Measurements from ENCODE around the gene STOX2.
"Not testable (repeated sequence)": the region's sequence is repeated elsewhere in the genome, so short reads cannot be mapped to it uniquely, and the experiment has no call there.

Gene STOX2

GRCh38 chr4:183936047-183936446 is 30.9 kb downstream of the STOX2 start:
- no peak for DNase-seq

GRCh38 chr4:183936574-183937345 is 31.7 kb downstream of the STOX2 start:
- DNase-seq, result no peak

- no peak for DNase-seq
Measured at GRCh38 chr4:183940864-183941263, 35.8 kb downstream of the STOX2 start.

DNA sequence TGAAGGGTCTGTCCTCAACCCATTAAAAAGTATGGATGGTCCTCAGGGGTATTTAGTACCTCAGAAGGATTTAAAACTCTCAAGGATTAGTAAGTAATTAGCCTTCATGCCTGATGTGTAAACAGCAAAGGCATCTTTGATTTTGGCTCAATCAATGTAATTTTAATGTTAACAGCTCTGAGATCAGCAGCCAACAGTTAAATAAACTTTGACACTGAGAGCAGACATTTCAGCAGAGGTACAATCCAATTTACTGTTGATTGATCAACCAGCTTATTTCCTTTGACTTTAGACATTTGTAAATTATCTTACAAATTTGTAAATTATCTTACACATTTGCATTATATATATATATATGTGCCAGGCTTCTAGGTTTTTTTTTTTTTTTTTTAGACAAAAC is 36.9 kb downstream of the STOX2 start:
- no peak for DNase-seq

DNA sequence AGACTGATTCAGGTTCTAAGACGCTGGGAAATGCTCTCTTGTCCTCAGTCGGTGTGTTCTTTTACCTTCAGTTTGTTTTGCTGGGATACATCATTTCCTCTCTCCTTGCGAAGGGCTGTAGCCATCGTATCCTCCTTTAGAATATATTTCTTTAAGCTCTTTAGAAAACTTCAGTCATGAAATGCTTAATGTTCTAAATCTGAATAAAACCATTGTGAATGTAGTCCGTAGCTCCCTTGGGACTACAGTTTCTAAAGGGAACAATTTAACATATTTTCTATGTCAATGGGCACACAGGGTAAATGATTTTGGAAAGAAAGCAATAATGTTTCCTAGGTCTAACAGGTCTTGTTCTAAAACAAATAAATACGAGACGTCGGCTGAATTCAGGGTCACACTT is 40.6 kb downstream of the STOX2 start:
- no peak for DNase-seq

GRCh38 chr4:183950536-183950935 is 45.4 kb downstream of the STOX2 start:
- no peak for DNase-seq

DNA sequence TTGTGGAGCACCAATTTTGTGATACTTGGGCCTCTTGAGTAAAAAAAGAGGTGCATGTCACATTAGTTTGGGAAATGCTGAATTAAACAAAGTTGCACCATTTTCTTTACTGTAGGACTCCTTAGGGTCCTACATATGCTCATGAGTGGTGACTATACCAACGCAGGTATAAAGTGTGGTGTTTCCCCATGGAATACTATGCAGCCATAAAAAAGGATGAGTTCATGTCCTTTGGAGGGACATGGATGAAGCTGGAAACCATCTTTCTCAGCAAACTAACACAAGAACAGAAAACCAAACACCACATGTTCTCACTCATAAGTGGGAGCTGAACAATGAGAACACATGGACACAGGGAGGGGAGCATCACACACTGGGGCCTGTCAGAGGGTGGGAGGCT is 47.5 kb downstream of the STOX2 start:
- DNase-seq, result not testable (repeated sequence)

- DNase-seq, result peak; percentile 35
Measured at GRCh38 chr4:183959319-183960045, 54.4 kb downstream of the STOX2 start.

GRCh38 chr4:183960046-183960420 is 54.9 kb downstream of the STOX2 start:
- peak; percentile 89 for DNase-seq

DNA sequence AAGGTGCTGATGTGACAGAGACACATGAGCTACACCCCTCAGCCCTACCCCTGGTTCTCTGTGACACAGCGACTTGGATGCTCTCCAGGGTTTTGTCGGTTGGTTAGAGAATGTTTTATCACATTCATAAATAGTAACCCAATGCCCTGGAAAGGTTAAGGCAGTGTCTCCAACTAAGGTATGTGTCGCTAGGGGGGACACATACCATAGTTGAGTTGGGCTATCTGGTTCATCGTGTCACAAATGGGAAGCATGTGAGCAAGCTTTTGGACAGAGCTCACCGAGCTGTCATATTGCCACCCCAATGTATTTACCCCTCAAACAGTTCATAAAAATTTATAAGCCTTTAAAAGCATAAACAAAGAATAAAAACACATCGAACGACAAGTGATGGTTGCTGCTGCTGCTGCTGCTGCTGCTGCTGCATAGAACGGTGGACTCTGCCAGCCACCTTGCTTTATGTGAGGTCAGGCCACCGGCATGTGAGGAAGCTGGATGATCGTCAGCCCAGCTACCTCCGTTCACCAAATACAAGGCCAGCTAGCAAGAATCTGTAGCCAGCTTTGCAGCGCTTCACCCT is 55.9 kb downstream of the STOX2 start:
- no peak for DNase-seq

DNA sequence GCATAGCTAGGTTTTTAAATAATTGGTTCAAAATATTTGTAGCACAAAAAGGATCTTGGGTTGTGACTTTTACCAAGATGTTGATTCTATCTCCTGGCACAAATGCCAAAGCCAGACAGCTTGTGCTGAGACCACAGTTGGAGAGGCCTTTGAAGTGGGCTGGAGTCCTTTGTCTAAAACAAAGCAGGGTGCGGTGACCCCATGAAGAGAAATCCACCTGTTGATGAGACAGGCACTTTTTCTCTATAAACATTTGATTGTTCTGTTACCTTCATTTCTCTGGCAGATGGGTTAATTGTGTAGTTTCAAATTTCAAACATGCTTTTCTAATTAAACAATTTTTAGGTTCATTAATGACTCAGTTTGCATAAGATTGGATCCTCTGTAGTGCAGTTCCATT is 56.7 kb downstream of the STOX2 start:
- no peak for DNase-seq

DNA sequence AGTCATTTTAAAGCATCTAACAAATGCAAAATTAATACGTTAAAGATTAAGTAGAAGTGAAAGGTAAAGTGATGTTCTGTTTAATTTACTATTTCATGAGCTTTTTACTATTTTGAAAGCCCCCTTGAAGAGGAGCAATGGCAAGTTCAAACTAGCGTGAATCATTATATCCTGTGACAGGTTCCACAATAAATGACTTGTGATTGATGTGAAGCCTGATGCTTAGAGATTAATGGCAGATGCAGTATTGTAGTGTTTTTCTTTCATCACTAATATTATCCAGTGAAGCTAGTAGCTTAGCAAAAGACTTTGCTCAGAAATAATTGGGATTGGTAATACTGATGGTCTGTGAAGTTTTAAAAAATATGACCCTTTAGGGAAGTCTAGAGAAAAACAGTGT is 57.3 kb downstream of the STOX2 start:
- DNase-seq, result no peak

DNA sequence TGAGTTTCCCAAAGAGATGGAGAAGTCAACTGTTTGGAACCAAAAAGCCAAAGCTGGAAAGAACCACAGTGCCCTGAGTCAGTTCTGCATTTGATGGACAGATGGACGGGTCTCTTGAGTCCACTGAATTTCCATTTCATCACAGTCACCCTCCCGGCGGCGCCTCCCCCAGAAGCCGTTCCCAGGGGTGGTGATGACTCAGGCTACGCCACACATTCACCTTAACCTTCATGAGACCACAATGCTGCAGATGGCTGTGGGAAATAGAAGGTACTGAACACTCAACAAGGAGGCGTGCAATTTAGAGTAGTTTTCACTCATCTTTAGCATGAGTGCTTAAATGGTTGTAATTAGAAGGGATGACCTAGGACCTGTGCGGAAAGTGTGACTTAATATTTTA is 61.3 kb downstream of the STOX2 start:
- DNase-seq, result no peak

DNA sequence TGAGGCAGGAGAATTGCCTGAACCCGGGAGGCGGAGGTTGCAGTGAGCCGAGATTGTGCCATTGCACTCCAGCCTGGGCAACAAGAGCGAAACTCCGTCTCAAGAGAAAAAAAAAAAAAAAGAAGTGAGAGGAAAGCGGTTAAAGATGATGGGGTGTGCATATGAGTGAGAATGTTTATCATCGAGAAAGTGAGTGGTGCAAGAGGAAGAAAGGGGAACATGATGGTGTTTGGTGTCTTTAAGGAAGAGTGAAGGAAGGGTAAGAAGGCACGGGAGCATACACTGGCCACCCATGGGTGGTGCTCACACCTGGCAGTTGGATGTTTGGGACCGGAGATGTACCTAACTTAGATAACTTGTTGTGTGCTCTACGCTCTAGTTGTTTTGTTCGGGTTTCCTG is 62.2 kb downstream of the STOX2 start:
- no peak for DNase-seq

DNA sequence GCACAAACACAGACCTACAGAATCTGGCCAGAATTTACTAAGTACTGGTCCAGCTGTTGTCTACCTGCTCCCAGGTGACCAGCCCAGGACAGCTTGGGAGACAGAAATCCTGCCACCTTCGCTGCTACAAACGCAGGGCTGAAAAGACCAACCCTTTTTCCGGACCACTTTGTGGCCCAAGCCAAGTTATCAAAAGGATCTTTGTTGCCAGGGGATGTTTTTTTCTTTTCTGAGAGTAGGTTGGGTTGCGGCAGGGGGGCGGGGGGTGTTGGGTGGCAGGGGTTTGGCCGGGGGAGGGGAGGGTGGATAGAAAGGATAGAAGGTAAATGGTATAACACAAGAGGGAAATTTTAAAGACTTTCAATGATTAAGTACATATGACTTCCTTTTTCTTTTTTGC is 63.4 kb downstream of the STOX2 start:
- DNase-seq, result no peak

- DNase-seq, result no peak
Measured at GRCh38 chr4:183968931-183969330, 63.8 kb downstream of the STOX2 start.

DNA sequence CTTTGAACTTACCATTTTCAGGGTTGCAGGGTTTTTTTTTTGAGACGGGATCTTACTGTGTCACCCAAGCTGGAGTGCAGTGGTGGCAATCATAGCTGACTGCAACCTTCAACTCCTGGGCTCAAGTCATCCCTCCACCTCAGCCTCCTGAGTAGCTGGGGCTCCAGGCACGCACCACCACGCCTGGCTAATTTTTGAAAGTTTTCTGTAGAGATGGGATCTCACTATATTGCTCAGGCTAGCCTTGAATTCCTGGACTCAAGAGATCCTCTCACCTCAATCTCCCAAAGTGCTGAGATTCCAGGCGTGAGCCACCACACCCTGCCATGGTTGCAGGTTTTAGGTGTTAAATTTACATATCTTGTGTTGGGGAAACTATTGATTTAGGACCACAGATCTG is 64.5 kb downstream of the STOX2 start:
- no peak for DNase-seq

DNA sequence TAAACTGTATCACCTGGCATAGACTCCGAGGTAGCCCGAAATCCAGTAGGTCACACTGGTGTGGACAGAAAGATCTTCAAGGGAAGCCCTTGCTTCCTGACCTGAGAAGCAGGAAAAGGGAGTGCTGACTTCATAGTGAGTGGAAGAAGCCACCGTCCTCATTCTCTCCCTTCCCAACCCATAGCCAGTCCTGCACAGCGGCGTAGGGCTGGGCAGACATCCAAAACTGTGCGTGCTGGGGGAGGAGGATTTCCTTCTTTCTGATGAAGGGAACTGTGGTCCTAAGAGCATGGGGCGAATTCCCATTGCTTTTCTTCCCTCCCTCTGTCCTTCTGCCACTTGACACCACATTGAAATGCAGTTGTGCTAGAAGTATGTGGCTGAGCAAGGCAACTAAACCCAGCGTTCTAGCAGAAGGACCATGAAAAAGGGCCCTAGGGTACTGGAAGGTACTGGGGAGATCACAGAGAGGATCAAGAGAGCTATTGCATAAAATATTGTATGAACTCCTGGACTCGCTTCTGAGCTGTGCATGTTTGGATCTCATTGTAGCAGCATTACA is 66.9 kb downstream of the STOX2 start:
- no peak for DNase-seq

- no peak for DNase-seq
Measured at GRCh38 chr4:183977707-183978106, 72.6 kb downstream of the STOX2 start.

GRCh38 chr4:183984566-183984965 is 79.5 kb downstream of the STOX2 start:
- no peak for DNase-seq

DNA sequence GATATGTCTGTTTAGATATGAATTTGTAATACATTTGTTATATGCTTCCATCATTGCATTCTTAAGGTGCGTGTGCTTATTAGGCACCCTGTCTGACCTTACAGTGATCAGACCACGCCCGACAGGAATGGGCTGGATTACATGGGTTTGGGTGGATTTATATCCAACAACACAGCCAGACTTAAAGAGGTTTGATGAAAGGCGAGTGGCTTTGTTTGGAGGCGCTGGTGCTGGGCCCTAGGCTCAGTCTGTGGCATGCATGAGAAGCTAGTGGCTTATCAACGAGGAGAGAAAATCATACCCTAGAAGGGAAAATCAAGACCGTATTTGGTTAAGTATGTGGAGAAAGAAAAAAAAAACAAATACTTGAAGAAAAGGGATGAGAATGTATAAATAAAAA is 80.7 kb downstream of the STOX2 start:
- DNase-seq, result no peak

DNA sequence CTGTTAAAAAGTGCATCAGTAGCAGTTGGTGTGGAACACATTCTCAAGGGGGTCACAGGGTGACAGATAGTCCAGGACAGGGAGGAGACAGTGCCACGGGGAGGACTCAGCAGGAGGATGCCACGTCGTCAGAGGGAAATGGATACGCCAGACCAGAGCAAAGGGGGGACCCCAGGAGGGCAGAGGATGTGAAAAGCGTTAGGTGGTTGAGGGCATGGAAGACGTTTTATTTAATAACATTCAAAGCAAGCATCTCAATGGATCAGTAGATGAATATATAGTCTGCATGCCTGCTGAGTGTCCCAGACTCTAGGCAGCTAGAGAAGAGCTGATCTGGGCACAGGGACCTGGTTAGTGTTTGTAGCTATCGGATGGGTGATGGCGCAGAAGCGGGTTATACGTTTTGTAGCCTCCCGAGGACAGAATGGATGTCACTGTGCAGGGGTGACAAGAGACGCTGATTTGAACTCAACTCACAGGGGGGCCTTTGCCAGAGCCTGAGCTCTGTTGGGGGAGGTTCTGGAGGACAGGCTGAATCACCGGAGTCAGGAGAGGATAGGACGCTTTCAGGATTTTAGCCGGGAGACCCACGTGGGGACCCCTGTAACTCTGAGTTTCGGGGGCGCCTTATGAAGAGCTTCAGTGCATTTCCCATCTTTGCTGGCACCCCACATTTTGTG is 81.3 kb downstream of the STOX2 start:
- DNase-seq, result no peak
